K562 (cell line): Measurements from ENCODE around the gene ABHD5. TPM values are rescaled to one million over a fixed set of nuclear protein-coding genes. Genes with fewer than 3 reads are reported as not detected.

Source experiments
- ARHGAP35 ChIP-seq: fragments of 450-650 bp; IDR thresholded peaks from 2 replicates; pipeline ENCODE4 v1.6.1; 2018; ENCODE audit not compliant: partially characterized antibody
- C11orf30 ChIP-seq: fragments of 450-650 bp; IDR thresholded peaks from 2 replicates; pipeline ENCODE4 v1.6.1; 2016; ENCODE audit warnings: low read depth, mild to moderate bottlenecking
- CGGBP1 ChIP-seq: fragments of 250-450 bp; sonication (Bioruptor Pico); IDR thresholded peaks from 2 replicates; pipeline ENCODE4 v1.9.0; 2021; ENCODE audit warnings: mild to moderate bottlenecking
- CREB1 ChIP-seq, 2 experiments: sonication (generic) in 1 of 2; formaldehyde crosslinking in 1 of 2; IDR thresholded peaks; 2 replicates each; pipeline versions ENCODE4 v1.6.1 to v1.8.0; 2012 to 2022; ENCODE audit warnings: inconsistent platforms in 1 of 2, mild to moderate bottlenecking in 1 of 2, missing genetic modification reagents in 1 of 2, moderate library complexity in 1 of 2
- EP300 ChIP-seq: IDR thresholded peaks from 2 replicates; pipeline ENCODE4 v1.6.1; 2012; ENCODE audit warnings: low read length, improper control_type of control experiment
- GTF2E2 ChIP-seq: fragments of 200-800 bp; sonication (Bioruptor generic); IDR thresholded peaks from 2 replicates; pipeline ENCODE4 v1.6.1; 2016; ENCODE audit warnings: missing genetic modification characterization, missing compliant biosample characterization
- HMBOX1 ChIP-seq: sonication (generic); IDR thresholded peaks from 2 replicates; pipeline ENCODE4 v1.6.1; 2016
- HMG20B ChIP-seq: fragments of 250-450 bp; sonication (Bioruptor Pico); IDR thresholded peaks from 2 replicates; pipeline ENCODE4 v1.5.0; 2021; ENCODE audit warnings: mild to moderate bottlenecking
- MBD2 ChIP-seq: sonication (generic); IDR thresholded peaks from 2 replicates; pipeline ENCODE4 v1.6.1; 2016; ENCODE audit warnings: low read depth, borderline replicate concordance
- NFE2 ChIP-seq: IDR thresholded peaks from 2 replicates; pipeline ENCODE4 v1.6.1; 2014; ENCODE audit warnings: antibody characterized with exemption, low read depth
- NONO ChIP-seq, 2 experiments: fragments of 200-400 bp in 1 of 2; fragments of 450-650 bp in 1 of 2; formaldehyde crosslinking in 1 of 2; IDR thresholded peaks; 2 replicates each; pipeline ENCODE4 v1.6.1; 2017; ENCODE audit warnings: low read depth in 2 of 2, mild to moderate bottlenecking in 2 of 2, moderate library complexity in 2 of 2, low read length in 1 of 2
- POLR2AphosphoS2 ChIP-seq: IDR thresholded peaks from 2 replicates; pipeline ENCODE4 v1.6.1; 2012; ENCODE audit warnings: low read length, improper control_type of control experiment
- POLR2AphosphoS5 ChIP-seq: IDR thresholded peaks from 2 replicates; pipeline ENCODE4 v1.6.1; 2011; ENCODE audit warnings: mild to moderate bottlenecking, low read depth, low read length, moderate library complexity; ENCODE audit not compliant: control insufficient read depth, insufficient read depth
- SRF ChIP-seq, 2 experiments: fragments of 250-450, 450-650 bp in 1 of 2; sonication (Bioruptor Pico) in 1 of 2; sonication (generic) in 1 of 2; formaldehyde crosslinking; IDR thresholded peaks; 2 replicates each; pipeline versions ENCODE4 v1.5.0 to v1.5.1; 2020 to 2022; ENCODE audit warnings: mild to moderate bottlenecking in 1 of 2, missing genetic modification reagents in 1 of 2
- TBP ChIP-seq: optimal IDR thresholded peaks from 2 replicates; pipeline ENCODE3; 2011; ENCODE audit warnings: low read depth, low read length, improper control_type of control experiment
- THAP12 ChIP-seq: fragments of 250-450 bp; sonication (Bioruptor Pico); IDR thresholded peaks from 2 replicates; pipeline ENCODE4 v1.9.0; 2021; ENCODE audit warnings: mild to moderate bottlenecking, inconsistent platforms
- ZBTB17 ChIP-seq: fragments of 450-650 bp; formaldehyde crosslinking; IDR thresholded peaks from 2 replicates; pipeline ENCODE4 v1.4.0; 2020; ENCODE audit warnings: mild to moderate bottlenecking
- ZFPM2 ChIP-seq: fragments of 250-450 bp; sonication (Bioruptor Pico); IDR thresholded peaks from 2 replicates; pipeline ENCODE4 v1.5.1; 2022; ENCODE audit warnings: mild to moderate bottlenecking
- ZNF184 ChIP-seq: sonication (generic); formaldehyde crosslinking; IDR thresholded peaks from 2 replicates; pipeline ENCODE4 v1.5.0; 2020; ENCODE audit warnings: missing genetic modification reagents
- ZNF217 ChIP-seq: sonication (generic); formaldehyde crosslinking; IDR thresholded peaks from 2 replicates; pipeline ENCODE4 v1.8.0; 2022; ENCODE audit warnings: mild to moderate bottlenecking, missing genetic modification reagents
- ZNF511 ChIP-seq: sonication (generic); formaldehyde crosslinking; IDR thresholded peaks from 2 replicates; pipeline ENCODE4 v1.8.0; 2022; ENCODE audit warnings: mild to moderate bottlenecking, missing genetic modification reagents
- ZNF561 ChIP-seq: fragments of 450-650 bp; formaldehyde crosslinking; conservative IDR thresholded peaks from 2 replicates; pipeline ENCODE4 v1.4.0; 2020; ENCODE audit warnings: mild to moderate bottlenecking, moderate library complexity
- ZNF696 ChIP-seq: fragments of 250-450 bp; sonication (Bioruptor Pico); conservative IDR thresholded peaks from 2 replicates; pipeline ENCODE4 v1.4.0; 2020; ENCODE audit warnings: mild to moderate bottlenecking, moderate library complexity
- ZNF699 ChIP-seq: fragments of 250-450 bp; sonication (Bioruptor Pico); IDR thresholded peaks from 2 replicates; pipeline ENCODE4 v1.8.0; 2021; ENCODE audit warnings: mild to moderate bottlenecking, moderate library complexity; ENCODE audit not compliant: insufficient replicate concordance
- ZSCAN32 ChIP-seq: fragments of 450-650 bp; formaldehyde crosslinking; IDR thresholded peaks from 2 replicates; pipeline ENCODE4 v1.4.0; 2020; ENCODE audit warnings: mild to moderate bottlenecking, moderate library complexity
- polyA plus RNA-seq, 8 experiments: library from polyadenylated mRNA; depleted of rRNA in 4 of 8; stranded (reverse) in 5 of 8; unstranded in 3 of 8; fragments of >200 nt; fragmentation: Nextera tagmentation in 2 of 8; fragmentation: Illumina TruSeq in 1 of 8; extraction: Ambion mirVana in 2 of 8; extraction: Trizol in 1 of 8; gene quantifications; 2 replicates each; pipeline versions ENCODE4 v1.2.1 to v1.2.3, GENCODE V29; 2011 to 2014; ENCODE audit warnings: inconsistent platforms in 1 of 8, missing spikeins in 1 of 8
- total RNA-seq, 7 experiments: library from RNA; depleted of rRNA in 6 of 7; stranded (reverse); fragments of >200 nt in 6 of 7; fragmentation: Illumina TruSeq in 2 of 7; extraction: Trizol in 2 of 7; gene quantifications; 2 replicates each; pipeline versions ENCODE4 v1.2.1 to v1.2.3, GENCODE V29; 2011 to 2021; ENCODE audit warnings: low replicate concordance in 1 of 7

The ABHD5 gene
- total and polyA plus RNA-seq, 9 of the 15 experiments (the other 6 are each of a cell fraction or from before 2014, with no cell fraction given), result 27.8 to 61.7 (median 39.9) TPM

GRCh38 chr3:43670635-43671522, 19.9 kb upstream of the ABHD5 start (continued):
- no peak for TF ChIP-seq POLR2AphosphoS2
- TF ChIP-seq ZNF696 (CRISPR knock-in tag), result no peak
- peak; percentile 53; the same call in 1 of the 2 replicates for TF ChIP-seq MBD2
- peak; percentile 68 for TF ChIP-seq ZNF699 (CRISPR knock-in tag)
- no peak for TF ChIP-seq ZNF511 (CRISPR knock-in tag)
- TF ChIP-seq ZNF561 (CRISPR knock-in tag), result no peak
- no peak for TF ChIP-seq ZFPM2
- TF ChIP-seq POLR2AphosphoS5, result peak; percentile 84
- TF ChIP-seq ZNF184 (CRISPR knock-in tag), result no peak
- TF ChIP-seq ARHGAP35, result no peak
- TF ChIP-seq NFE2, result peak; percentile 93
- TF ChIP-seq EP300, result peak; percentile 96
- peak; percentile 83 for TF ChIP-seq ZBTB17
- TF ChIP-seq THAP12, result 0 out of 2 replicates have a peak, but pooled peaks have one; percentile 2
- TF ChIP-seq TBP, result no peak
- TF ChIP-seq CGGBP1 (CRISPR knock-in tag), result 0 out of 2 replicates have a peak, but pooled peaks have one; percentile 39
- peak; percentile 97 for TF ChIP-seq HMBOX1
- TF ChIP-seq HMG20B (CRISPR knock-in tag), result no peak
- TF ChIP-seq NONO (IDR thresholded peaks at IDR 0.05; ENCODE audit: low read depth in 2 of 2, low read length in 1 of 2), result peak in 1 of 2 experiments; percentile 50; a peak in 1 of 4 replicates
- peak; percentile 91 for TF ChIP-seq C11orf30
- TF ChIP-seq ZSCAN32, result no peak
- TF ChIP-seq ZNF217 (CRISPR knock-in tag), result no peak
- 0 out of 4 replicates have a peak, but pooled peaks of 1 of the 2 experiments have one; percentile 40 for TF ChIP-seq SRF (CRISPR knock-in tag; IDR thresholded peaks at IDR 0.05)
- no peak for TF ChIP-seq GTF2E2 (tag)
- TF ChIP-seq CREB1 (IDR thresholded peaks at IDR 0.05), result peak; percentile 36; the same call in 1 of the 2 replicates
- no peak for TF ChIP-seq CREB1 (CRISPR knock-in tag; IDR thresholded peaks at IDR 0.05)
